T-cell (primary cell): ENCODE results near the gene CCDC88C. TPM values are rescaled to one million over a fixed set of nuclear protein-coding genes. Genes with fewer than 3 reads are reported as not detected.

Source experiments
- ATAC-seq, 4 experiments: fragments of 200-7000 bp in 3 of 4; fragments of 150-1000 bp in 1 of 4; cut with Tn5 transposase; replicated peaks in 1 of 4; 1 replicate in 3 of 4; 2 replicates in 1 of 4; pipeline ENCODE4 v1.10.0; 2021; ENCODE audit warnings: moderate library complexity in 3 of 4, mild to moderate bottlenecking in 2 of 4, moderate number of reproducible peaks in 1 of 4
- CTCF ChIA-PET, 2 donors: fragments of 300-600 bp; sonication (Branson Sonifier 250); formaldehyde crosslinking; loops; one replicate each; lab custom pipeline; 2022; ENCODE audit warnings: antibody characterized with exemption in 2 of 2; lab: Charles Lee
- POLR2A ChIA-PET, 2 donors: fragments of 300-600 bp; sonication (Branson Sonifier 250); formaldehyde crosslinking; loops; one replicate each; lab custom pipeline; 2022; ENCODE audit warnings: antibody characterized with exemption in 2 of 2; lab: Charles Lee
- DNase-seq, 35 experiments: peaks; one replicate each; pipeline versions ENCODE4 v3.0.0 to v3.0.0-alpha.2; 2013 to 2023
- H3K27ac ChIP-seq: one replicate; pipeline ENCODE4 v1.5.1; 2013; ENCODE audit warnings: low read length
- H3K27me3 ChIP-seq, 2 experiments: replicated peaks in 1 of 2; 1 replicate in 1 of 2; 2 replicates in 1 of 2; pipeline versions ENCODE4 v1.6.1 to v1.7.0; 2013; ENCODE audit warnings: low read length in 1 of 2, mixed read lengths in 1 of 2; ENCODE audit not compliant: control insufficient read depth in 2 of 2, insufficient read depth in 2 of 2; ENCODE audit errors: extremely low read depth in 1 of 2
- H3K36me3 ChIP-seq, 2 donors: 1 replicate in 1 of 2; 2 replicates in 1 of 2; pipeline versions ENCODE4 v1.6.1 to v1.7.0; 2013; ENCODE audit warnings: low read length in 1 of 2; ENCODE audit not compliant: control insufficient read depth in 2 of 2, insufficient read depth in 1 of 2; ENCODE audit errors: extremely low read depth in 1 of 2
- H3K4me1 ChIP-seq, 2 experiments: 1 replicate in 1 of 2; 2 replicates in 1 of 2; pipeline versions ENCODE4 v1.6.1 to v1.7.0; 2013; ENCODE audit warnings: low read length in 2 of 2, mixed read lengths in 1 of 2; ENCODE audit not compliant: insufficient read depth in 2 of 2, control insufficient read depth in 1 of 2; ENCODE audit errors: extremely low read depth in 1 of 2
- H3K4me3 ChIP-seq, 2 donors: 1 replicate in 1 of 2; 2 replicates in 1 of 2; pipeline versions ENCODE4 v1.5.1 to v1.7.0; 2013; ENCODE audit warnings: mild to moderate bottlenecking in 2 of 2, low read length in 1 of 2, moderate library complexity in 1 of 2; ENCODE audit not compliant: control insufficient read depth in 1 of 2; ENCODE audit errors: extremely low read depth in 1 of 2
- H3K9me3 ChIP-seq: 2 replicates; pipeline ENCODE4 v1.7.0; 2013
- H3K27ac Mint-ChIP-seq, 2 donors: one replicate each; pipeline ENCODE4 v1.8.0; 2020 to 2021; ENCODE audit warnings: mild to moderate bottlenecking in 2 of 2, mixed read lengths in 2 of 2
- H3K27me3 Mint-ChIP-seq, 2 donors: one replicate each; pipeline ENCODE4 v1.8.0; 2021 to 2022; ENCODE audit warnings: mixed read lengths in 2 of 2
- H3K36me3 Mint-ChIP-seq: one replicate; pipeline ENCODE4 v1.8.0; 2021; ENCODE audit warnings: mixed read lengths
- H3K4me1 Mint-ChIP-seq, 3 donors: one replicate each; pipeline ENCODE4 v1.8.0; 2020 to 2022; ENCODE audit warnings: mixed read lengths in 3 of 3, mild to moderate bottlenecking in 1 of 3
- H3K4me3 Mint-ChIP-seq, 3 donors: one replicate each; pipeline ENCODE4 v1.8.0; 2020 to 2022; ENCODE audit warnings: mild to moderate bottlenecking in 3 of 3, mixed read lengths in 3 of 3, moderate library complexity in 3 of 3
- H3K9me3 Mint-ChIP-seq, 3 donors: one replicate each; pipeline ENCODE4 v1.8.0; 2020 to 2022; ENCODE audit warnings: mixed read lengths in 3 of 3
- WGBS: methylation state at CpG from one replicate; pipeline ENCODE4 v1.1.5; 2013; ENCODE audit warnings: missing lambda C conversion rate; ENCODE audit not compliant: insufficient coverage; 5-methylcytosine and 5-hydroxymethylcytosine counted together
- total RNA-seq, 35 experiments: library from RNA in 6 of 35; stranded (reverse) in 6 of 35; fragments of 120-200 nt in 1 of 35; gene quantifications; one replicate each; pipeline versions ENCODE4 v1.2.1 to v1.2.4 and lab custom pipeline; 2013 to 2026

CCDC88C gene
- total RNA-seq, 5 donors from 2014 or later (not counting 1 experiment from before 2014, with no cell fraction given), result 260 to 368 (median 275) TPM

- Mint-ChIP-seq H3K9me3 (no peaks in the 10 kb centered on the region), H3K27ac (peak overlapping the region; percentile 81 to 86), H3K27me3 (no peaks in the 10 kb centered on the region), H3K4me1 (peaks cover 88 to 94% (median 90%) of the 10 kb centered on the region in 3 donors), H3K4me3 (peak overlapping the region; percentile 54 to 98 (median 55)), H3K36me3 (peaks cover 4% of the 10 kb centered on the region)
- ChIA-PET CTCF (interaction anchor here in 1 of 2 donors (0.5 to 1.4 kb wide), 3 partner anchors 9 to 33 kb away, joined by 3 to 5 read pairs (median 4); no protein-coding TSS in a partner anchor), POLR2A (no interaction called here)
- DNase-seq, result peak in 10 of 35 experiments; percentile 35 to 75 (median 45)
- WGBS, result 28% methylated on average over 6 of the region's 13 CpGs
- ATAC-seq, result peak; percentile 70 to 86 (median 82)
- H3K4me1 ChIP-seq, result peaks cover 42 to 100% of the 10 kb centered on the region in 2 experiments
- H3K9me3 ChIP-seq, result no peaks in the 10 kb centered on the region
- no peaks in the 10 kb centered on the region for H3K27me3 ChIP-seq
- H3K4me3 ChIP-seq, result peak overlapping the region; percentile 1 to 10
- peaks cover 7 to 15% of the 10 kb centered on the region in 2 donors for H3K36me3 ChIP-seq
- peak overlapping the region; percentile 66 for H3K27ac ChIP-seq
Measured at GRCh38 chr14:91388551-91388975, 29.1 kb downstream of the CCDC88C start.

- CTCF ChIA-PET, result interaction anchor here in 1 of 2 donors (1.2 to 1.4 kb wide), 2 partner anchors 10 to 32 kb away, joined by 3 to 4 read pairs; no protein-coding TSS in a partner anchor
- 80% methylated on average over 10 of the region's 10 CpGs for WGBS
- ATAC-seq (no peak), DNase-seq (no peak)
- peaks cover 7 to 17% of the 10 kb centered on the region in 2 donors for H3K36me3 ChIP-seq
- peaks cover 88 to 94% (median 90%) of the 10 kb centered on the region in 3 donors for H3K4me1 Mint-ChIP-seq
- POLR2A ChIA-PET, result interaction anchor here in 1 of 2 donors (1.7 kb wide), 1 partner anchor 10 kb away, joined by 4 read pairs; no protein-coding TSS in a partner anchor
- no peaks in the 10 kb centered on the region for H3K27me3 ChIP-seq
- H3K36me3 Mint-ChIP-seq, result peaks cover 4% of the 10 kb centered on the region
- H3K4me3 Mint-ChIP-seq, result peak overlapping the region; percentile 54 to 98 (median 55)
- H3K4me3 ChIP-seq, result peak overlapping the region; percentile 1 to 10
- H3K9me3 Mint-ChIP-seq, result no peaks in the 10 kb centered on the region
- no peaks in the 10 kb centered on the region for H3K9me3 ChIP-seq
- peaks cover 37 to 100% of the 10 kb centered on the region in 2 experiments for H3K4me1 ChIP-seq
- H3K27me3 Mint-ChIP-seq, result no peaks in the 10 kb centered on the region
- H3K27ac ChIP-seq, result peak overlapping the region; percentile 66
- H3K27ac Mint-ChIP-seq, result peak overlapping the region; percentile 81 to 86
Measured at GRCh38 chr14:91387951-91388381, 29.7 kb downstream of the CCDC88C start.

GRCh38 chr14:91387169-91387835 is 30.3 kb downstream of the CCDC88C start:
- ChIA-PET POLR2A (interaction anchor here (0.5 to 1.7 kb wide), 4 partner anchors 11 to 956 kb away, joined by 4 to 7 read pairs (median 5); no protein-coding TSS in a partner anchor), CTCF (interaction anchor here in 1 of 2 donors (0.8 to 1.2 kb wide), 2 partner anchors 20 to 31 kb away, joined by 3 read pairs; no protein-coding TSS in a partner anchor)
- no peaks in the 10 kb centered on the region for H3K9me3 Mint-ChIP-seq
- Histone ChIP-seq H3K4me3 (no peak overlapping the region), H3K27ac (peak overlapping the region; percentile 15), H3K36me3 (peaks cover 7 to 20% of the 10 kb centered on the region in 2 donors), H3K4me1 (peaks cover 32 to 100% of the 10 kb centered on the region in 2 experiments), H3K27me3 (no peaks in the 10 kb centered on the region), H3K9me3 (no peaks in the 10 kb centered on the region)
- ATAC-seq (no peak), DNase-seq (no peak)
- H3K36me3 Mint-ChIP-seq, result peaks cover 4% of the 10 kb centered on the region
- no peaks in the 10 kb centered on the region for H3K27me3 Mint-ChIP-seq
- H3K4me1 Mint-ChIP-seq, result peaks cover 88 to 94% (median 90%) of the 10 kb centered on the region in 3 donors
- H3K27ac Mint-ChIP-seq, result peak overlapping the region; percentile 72 to 86
- H3K4me3 Mint-ChIP-seq, result peak overlapping the region in 2 of 3 donors; percentile 31 to 98
- 70% methylated on average over 11 of the region's 19 CpGs for WGBS

GRCh38 chr14:91385697-91386096 is 31.9 kb downstream of the CCDC88C start:
- no peaks in the 10 kb centered on the region for H3K9me3 Mint-ChIP-seq
- Histone ChIP-seq H3K27ac (peak overlapping the region; percentile 42), H3K36me3 (peaks cover 7 to 28% of the 10 kb centered on the region in 2 donors), H3K4me1 (peaks cover 28 to 100% of the 10 kb centered on the region in 2 experiments), H3K9me3 (no peaks in the 10 kb centered on the region), H3K4me3 (no peak overlapping the region), H3K27me3 (no peaks in the 10 kb centered on the region)
- H3K27me3 Mint-ChIP-seq, result no peaks in the 10 kb centered on the region
- CTCF ChIA-PET, result interaction anchor here in 1 of 2 donors (1.1 kb wide), 1 partner anchor 9 kb away, joined by 3 read pairs; no protein-coding TSS in a partner anchor
- DNase-seq, result no peak
- no peak for ATAC-seq
- peak overlapping the region; percentile 52 to 79 for H3K27ac Mint-ChIP-seq
- POLR2A ChIA-PET, result interaction anchor here (0.7 to 1.0 kb wide), 2 partner anchors 11 to 23 kb away, joined by 9 to 16 read pairs; no protein-coding TSS in a partner anchor
- H3K36me3 Mint-ChIP-seq, result peaks cover 12% of the 10 kb centered on the region
- no peak overlapping the region for H3K4me3 Mint-ChIP-seq
- peaks cover 88 to 94% (median 90%) of the 10 kb centered on the region in 3 donors for H3K4me1 Mint-ChIP-seq

- ATAC-seq (no peak), DNase-seq (no peak)
- POLR2A ChIA-PET, result interaction anchor here in 1 of 2 donors (0.7 kb wide), 1 partner anchor 11 kb away, joined by 16 read pairs; no protein-coding TSS in a partner anchor
- Histone ChIP-seq H3K36me3 (peaks cover 7 to 28% of the 10 kb centered on the region in 2 donors), H3K9me3 (no peaks in the 10 kb centered on the region), H3K27me3 (no peaks in the 10 kb centered on the region), H3K27ac (peak overlapping the region; percentile 42), H3K4me1 (peaks cover 27 to 98% of the 10 kb centered on the region in 2 experiments), H3K4me3 (no peak overlapping the region)
- CTCF ChIA-PET, result interaction anchor here in 1 of 2 donors (1.1 kb wide), 1 partner anchor 8 kb away, joined by 3 read pairs; no protein-coding TSS in a partner anchor
- Mint-ChIP-seq H3K9me3 (no peaks in the 10 kb centered on the region), H3K27me3 (no peaks in the 10 kb centered on the region), H3K4me1 (peaks cover 88 to 94% (median 90%) of the 10 kb centered on the region in 3 donors), H3K4me3 (peak overlapping the region in 2 of 3 donors; percentile 21 to 64), H3K27ac (peak overlapping the region; percentile 86 to 87), H3K36me3 (peaks cover 12% of the 10 kb centered on the region)
- WGBS, result 65% methylated on average over 7 of the region's 9 CpGs
Measured at GRCh38 chr14:91385224-91385623, 32.4 kb downstream of the CCDC88C start.

- H3K9me3 ChIP-seq, result no peaks in the 10 kb centered on the region
- no CpG with 5 or more reads among the region's 7 CpGs for WGBS
- H3K27me3 ChIP-seq, result no peaks in the 10 kb centered on the region
- no peaks in the 10 kb centered on the region for H3K27me3 Mint-ChIP-seq
- H3K4me3 Mint-ChIP-seq, result peak overlapping the region in 1 of 3 donors; percentile 64
- peaks cover 21 to 98% of the 10 kb centered on the region in 2 experiments for H3K4me1 ChIP-seq
- no peak overlapping the region for H3K4me3 ChIP-seq
- H3K27ac Mint-ChIP-seq, result peak overlapping the region; percentile 27 to 75
- DNase-seq, result no peak
- H3K27ac ChIP-seq, result no peak overlapping the region
- H3K36me3 ChIP-seq, result peaks cover 7 to 42% of the 10 kb centered on the region in 2 donors
- peaks cover 89 to 95% (median 95%) of the 10 kb centered on the region in 3 donors for H3K4me1 Mint-ChIP-seq
- H3K36me3 Mint-ChIP-seq, result peaks cover 15% of the 10 kb centered on the region
- H3K9me3 Mint-ChIP-seq, result no peaks in the 10 kb centered on the region
- no peak for ATAC-seq
- ChIA-PET CTCF (no interaction called here), POLR2A (no interaction called here)
Measured at GRCh38 chr14:91383439-91383838, 34.2 kb downstream of the CCDC88C start.
